ENCODE results near the gene DTNA. TPM values are rescaled to one million over a fixed set of nuclear protein-coding genes. Genes with fewer than 3 reads are reported as not detected.
"Not testable (repeated sequence)": the region's sequence is repeated elsewhere in the genome, so short reads cannot be mapped to it uniquely, and the experiment has no call there.

The DTNA gene
- total RNA-seq, 1 experiment from 2014 or later: 9.0 TPM

DNA sequence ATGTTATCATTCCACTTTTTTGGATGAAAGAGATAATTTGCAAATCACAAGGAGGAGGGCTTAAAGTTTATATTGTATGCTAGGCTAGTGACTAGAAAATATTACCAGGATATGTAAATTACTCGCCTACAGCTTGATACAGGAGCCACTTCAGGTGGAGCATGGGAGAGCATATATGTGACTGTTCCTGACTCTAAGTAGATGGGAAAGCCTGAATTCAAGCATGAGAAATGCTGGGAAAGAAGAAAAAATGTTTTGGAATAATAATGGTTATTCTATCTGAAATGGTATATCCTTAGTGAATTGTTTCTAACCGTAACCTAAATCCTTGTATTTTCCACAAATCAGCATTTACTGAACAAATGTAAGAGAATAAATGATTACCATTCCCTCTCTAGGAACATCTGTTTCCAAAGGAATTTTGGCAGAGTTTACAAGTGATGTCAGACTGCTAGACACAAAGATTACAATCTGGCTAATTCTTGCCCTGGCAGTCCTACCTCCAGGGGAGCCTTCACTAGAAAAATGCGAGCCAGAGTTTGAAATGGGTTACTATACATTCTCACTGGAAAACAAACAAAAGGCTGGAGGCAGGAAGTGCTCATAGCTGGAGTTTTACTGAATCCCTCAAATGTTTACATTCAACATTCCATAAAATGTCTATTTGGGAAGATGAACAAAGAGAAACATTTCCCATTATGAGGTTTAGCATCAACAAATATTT, 201.7 kb downstream of the DTNA start:
- CTCF ChIA-PET: no interaction called here
- Mint-ChIP-seq H3K4me1 (ENCODE audit: low read depth, unreplicated experiment) (no peaks in the 10 kb centered on the region), H3K36me3 (ENCODE audit: insufficient read depth, unreplicated experiment) (no peaks in the 10 kb centered on the region), H3K27ac (ENCODE audit: unreplicated experiment) (no peak overlapping the region), H3K4me3 (ENCODE audit: low read depth, unreplicated experiment) (no peak overlapping the region), H3K9me3 (ENCODE audit: low read depth, unreplicated experiment) (peaks cover 4% of the 10 kb centered on the region), H3K27me3 (ENCODE audit: unreplicated experiment) (no peaks in the 10 kb centered on the region)
- no peak for DNase-seq
- TF ChIP-seq, protein P1, sequence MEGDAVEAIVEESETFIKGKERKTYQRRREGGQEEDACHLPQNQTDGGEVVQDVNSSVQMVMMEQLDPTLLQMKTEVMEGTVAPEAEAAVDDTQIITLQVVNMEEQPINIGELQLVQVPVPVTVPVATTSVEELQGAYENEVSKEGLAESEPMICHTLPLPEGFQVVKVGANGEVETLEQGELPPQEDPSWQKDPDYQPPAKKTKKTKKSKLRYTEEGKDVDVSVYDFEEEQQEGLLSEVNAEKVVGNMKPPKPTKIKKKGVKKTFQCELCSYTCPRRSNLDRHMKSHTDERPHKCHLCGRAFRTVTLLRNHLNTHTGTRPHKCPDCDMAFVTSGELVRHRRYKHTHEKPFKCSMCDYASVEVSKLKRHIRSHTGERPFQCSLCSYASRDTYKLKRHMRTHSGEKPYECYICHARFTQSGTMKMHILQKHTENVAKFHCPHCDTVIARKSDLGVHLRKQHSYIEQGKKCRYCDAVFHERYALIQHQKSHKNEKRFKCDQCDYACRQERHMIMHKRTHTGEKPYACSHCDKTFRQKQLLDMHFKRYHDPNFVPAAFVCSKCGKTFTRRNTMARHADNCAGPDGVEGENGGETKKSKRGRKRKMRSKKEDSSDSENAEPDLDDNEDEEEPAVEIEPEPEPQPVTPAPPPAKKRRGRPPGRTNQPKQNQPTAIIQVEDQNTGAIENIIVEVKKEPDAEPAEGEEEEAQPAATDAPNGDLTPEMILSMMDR (IDR thresholded peaks at IDR 0.05; ENCODE audit: unreplicated experiment): no peak
- intact Hi-C loops (cut with micrococcal nuclease; ENCODE audit: unreplicated experiment): no loop called here
- no TSS peak for BruUV-seq (replicated peaks)

DNA sequence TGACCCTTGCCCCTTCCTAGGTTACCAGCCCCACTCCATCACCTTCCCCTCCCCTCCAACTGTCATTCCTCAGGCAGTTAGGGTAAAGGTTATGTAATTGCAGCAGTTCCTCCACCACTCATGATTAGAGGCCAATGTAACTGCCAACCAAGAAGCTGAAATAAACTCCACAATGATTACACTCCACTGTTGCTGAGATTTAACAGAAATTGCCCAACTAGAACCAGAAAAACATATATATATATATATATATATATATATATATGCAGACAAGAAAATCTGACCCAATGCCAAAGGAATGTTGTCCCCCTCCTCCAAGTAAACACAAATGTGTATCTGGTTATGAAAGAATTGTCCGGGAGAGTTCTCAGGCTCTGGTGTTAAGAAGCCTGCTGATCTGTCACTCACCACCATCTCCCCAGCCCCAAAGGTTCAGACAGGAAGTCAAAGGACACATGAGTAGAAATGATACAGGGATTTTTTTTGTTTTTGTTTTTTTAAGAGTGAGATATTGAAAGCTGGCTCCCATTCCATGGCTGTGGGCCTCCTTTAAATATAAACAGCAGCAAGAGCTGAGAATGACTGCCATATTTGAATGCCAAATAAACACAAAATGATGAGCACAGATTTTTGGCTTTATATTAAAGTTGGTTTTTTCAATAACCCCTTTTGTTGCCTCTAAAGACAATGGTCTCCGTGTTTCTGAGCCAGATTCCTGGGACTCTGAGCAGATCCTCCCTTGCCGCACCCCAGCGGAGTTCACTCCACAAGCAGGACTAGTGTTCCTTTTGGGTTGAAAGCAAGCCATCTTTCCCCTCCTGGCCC, 204.0 kb downstream of the DTNA start:
- Mint-ChIP-seq H3K4me3 (ENCODE audit: low read depth, unreplicated experiment) (no peak overlapping the region), H3K27ac (ENCODE audit: unreplicated experiment) (no peak overlapping the region), H3K4me1 (ENCODE audit: low read depth, unreplicated experiment) (no peaks in the 10 kb centered on the region), H3K9me3 (ENCODE audit: low read depth, unreplicated experiment) (no peaks in the 10 kb centered on the region), H3K27me3 (ENCODE audit: unreplicated experiment) (no peaks in the 10 kb centered on the region), H3K36me3 (ENCODE audit: insufficient read depth, unreplicated experiment) (no peaks in the 10 kb centered on the region)
- no TSS peak for BruUV-seq (replicated peaks)
- TF ChIP-seq, protein P1 (IDR thresholded peaks at IDR 0.05; ENCODE audit: unreplicated experiment): no peak
- DNase-seq: no peak
- CTCF ChIA-PET: no interaction called here
- intact Hi-C loops (cut with micrococcal nuclease; ENCODE audit: unreplicated experiment): no loop called here

DNA sequence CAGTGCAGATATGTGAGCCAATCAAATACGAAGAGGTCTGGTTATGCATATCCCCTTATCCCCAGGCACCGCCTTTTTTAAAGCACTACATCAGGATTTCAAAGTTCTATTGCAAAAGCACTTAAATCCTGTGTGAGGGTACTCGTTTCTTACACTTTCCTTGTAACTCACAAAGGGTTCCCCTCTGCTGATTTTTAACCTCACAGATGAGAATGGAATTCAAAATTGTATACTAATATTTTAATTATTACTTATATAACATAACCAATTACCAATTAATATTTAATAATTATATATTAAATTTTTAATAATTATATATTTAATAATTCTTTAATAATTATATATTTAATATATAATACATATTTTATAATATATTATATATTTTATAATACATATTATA, 204.9 kb downstream of the DTNA start:
- no peaks in the 10 kb centered on the region for H3K36me3 Mint-ChIP-seq (ENCODE audit: insufficient read depth, unreplicated experiment)
- no peaks in the 10 kb centered on the region for H3K27me3 Mint-ChIP-seq (ENCODE audit: unreplicated experiment)
- TF ChIP-seq, protein P1 (IDR thresholded peaks at IDR 0.05; ENCODE audit: unreplicated experiment): no peak
- no peaks in the 10 kb centered on the region for H3K9me3 Mint-ChIP-seq (ENCODE audit: low read depth, unreplicated experiment)
- DNase-seq: no peak
- intact Hi-C loops (cut with micrococcal nuclease; ENCODE audit: unreplicated experiment): no loop called here
- CTCF ChIA-PET: no interaction called here
- H3K4me1 Mint-ChIP-seq (ENCODE audit: low read depth, unreplicated experiment): no peaks in the 10 kb centered on the region
- no peak overlapping the region for H3K4me3 Mint-ChIP-seq (ENCODE audit: low read depth, unreplicated experiment)
- H3K27ac Mint-ChIP-seq (ENCODE audit: unreplicated experiment): no peak overlapping the region
- BruUV-seq (replicated peaks): no TSS peak

DNA sequence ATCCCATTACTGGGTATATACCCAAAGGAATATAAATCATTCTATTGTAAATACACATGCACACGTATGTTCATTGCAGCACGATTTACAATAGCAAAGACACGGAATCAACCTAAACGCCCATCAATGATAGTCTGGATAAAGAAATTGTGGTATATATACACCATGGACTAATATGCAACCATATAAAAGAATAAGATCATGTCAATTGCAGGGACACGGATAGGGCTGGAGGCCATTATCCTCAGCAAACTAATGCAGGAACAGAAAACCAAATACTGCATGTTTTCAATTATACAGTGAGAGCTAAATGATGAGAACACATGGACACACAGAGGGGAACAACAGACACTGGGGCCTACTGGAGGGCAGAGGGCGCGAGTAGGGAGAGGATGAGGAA, 206.4 kb downstream of the DTNA start:
- H3K9me3 Mint-ChIP-seq (ENCODE audit: low read depth, unreplicated experiment); H3K27me3 Mint-ChIP-seq (ENCODE audit: unreplicated experiment); H3K4me3 Mint-ChIP-seq (ENCODE audit: low read depth, unreplicated experiment); H3K4me1 Mint-ChIP-seq (ENCODE audit: low read depth, unreplicated experiment); H3K27ac Mint-ChIP-seq (ENCODE audit: unreplicated experiment); intact Hi-C loops (cut with micrococcal nuclease; ENCODE audit: unreplicated experiment); BruUV-seq (replicated peaks); DNase-seq; H3K36me3 Mint-ChIP-seq (ENCODE audit: insufficient read depth, unreplicated experiment); CTCF ChIA-PET: not testable (repeated sequence)

DNA sequence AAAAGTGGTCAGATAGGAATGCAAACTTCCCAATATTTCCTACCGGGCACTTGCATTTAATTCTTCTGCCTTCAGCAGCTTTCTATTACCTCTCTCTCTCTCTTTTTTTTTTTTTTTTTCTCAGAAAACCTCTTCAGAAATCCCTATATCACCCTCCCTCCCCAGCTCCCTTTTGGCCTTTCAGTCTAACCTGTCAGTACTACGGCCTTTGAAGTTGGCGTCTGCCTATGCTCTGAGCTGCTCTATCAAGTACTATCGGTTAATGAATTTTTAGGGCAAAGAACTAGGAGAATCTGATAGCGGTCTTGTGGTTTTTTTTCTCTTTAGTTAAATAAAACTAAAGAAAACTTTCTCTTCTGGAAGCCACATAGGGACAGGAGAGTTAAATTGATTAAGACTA, 208.8 kb downstream of the DTNA start:
- DNase-seq: no peak
- intact Hi-C loops (cut with micrococcal nuclease; ENCODE audit: unreplicated experiment): no loop called here
- CTCF ChIA-PET: no interaction called here
- no TSS peak for BruUV-seq (replicated peaks)
- Mint-ChIP-seq H3K4me3 (ENCODE audit: low read depth, unreplicated experiment) (no peak overlapping the region), H3K4me1 (ENCODE audit: low read depth, unreplicated experiment) (no peaks in the 10 kb centered on the region), H3K36me3 (ENCODE audit: insufficient read depth, unreplicated experiment) (no peaks in the 10 kb centered on the region), H3K27ac (ENCODE audit: unreplicated experiment) (no peak overlapping the region), H3K9me3 (ENCODE audit: low read depth, unreplicated experiment) (no peaks in the 10 kb centered on the region), H3K27me3 (ENCODE audit: unreplicated experiment) (no peaks in the 10 kb centered on the region)
- TF ChIP-seq, protein P1 (IDR thresholded peaks at IDR 0.05; ENCODE audit: unreplicated experiment): no peak
